Nephron (organoid): ENCODE data around the gene GLI3.

ENCODE experiments used
- H3K27ac Mint-ChIP-seq, 3 experiments: 2 replicates each; pipeline ENCODE4 v1.8.0; 2020; ENCODE audit warnings: mixed read lengths in 3 of 3, mild to moderate bottlenecking in 2 of 3, moderate library complexity in 1 of 3
- H3K27me3 Mint-ChIP-seq: 2 replicates; pipeline ENCODE4 v1.8.0; 2021; ENCODE audit warnings: low read depth, mild to moderate bottlenecking, moderate library complexity, mixed read lengths
- H3K36me3 Mint-ChIP-seq: 2 replicates; pipeline ENCODE4 v1.8.0; 2020; ENCODE audit warnings: low read depth, mixed read lengths
- H3K4me1 Mint-ChIP-seq: 2 replicates; pipeline ENCODE4 v1.8.0; 2020; ENCODE audit warnings: mixed read lengths
- H3K4me3 Mint-ChIP-seq, 3 experiments: 2 replicates each; pipeline ENCODE4 v1.8.0; 2020; ENCODE audit warnings: mild to moderate bottlenecking in 3 of 3, mixed read lengths in 3 of 3, moderate library complexity in 2 of 3
- H3K9me3 Mint-ChIP-seq: 2 replicates; pipeline ENCODE4 v1.8.0; 2020; ENCODE audit warnings: mixed read lengths
- TF ChIP-seq, protein P1 (sequence below), 3 experiments: fragments of 200-600 bp; sonication (generic); IDR thresholded peaks; one replicate each; pipeline ENCODE4 v1.5.0; 2021; ENCODE audit warnings: antibody characterized with exemption in 3 of 3; ENCODE audit not compliant: unreplicated experiment in 3 of 3

GLI3 gene

DNA sequence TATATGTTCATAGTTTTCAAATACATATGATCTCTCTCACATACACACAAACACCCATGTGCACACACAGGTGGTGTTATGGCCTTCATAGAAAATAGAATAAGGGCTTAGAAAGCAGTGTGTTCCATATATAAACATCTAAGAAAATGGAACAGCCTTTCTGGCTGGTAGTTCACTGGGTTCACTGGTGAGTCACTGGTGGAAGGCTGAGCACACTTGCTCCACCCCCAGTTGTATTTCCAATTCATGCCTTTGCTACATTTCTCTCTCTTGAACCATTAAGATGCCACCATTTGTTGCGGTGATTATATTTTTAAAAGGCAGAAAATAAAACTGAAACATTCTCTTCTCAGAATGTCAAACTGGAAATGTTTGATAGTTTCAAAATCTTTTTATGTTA, 252.1 kb downstream of the GLI3 start:
- H3K36me3 Mint-ChIP-seq = peaks cover 27% of the 10 kb centered on the region
- H3K27me3 Mint-ChIP-seq = no peaks in the 10 kb centered on the region
- peaks cover 36% of the 10 kb centered on the region for H3K4me1 Mint-ChIP-seq
- H3K4me3 Mint-ChIP-seq = no peak overlapping the region
- H3K9me3 Mint-ChIP-seq = no peaks in the 10 kb centered on the region
- TF ChIP-seq, protein P1, sequence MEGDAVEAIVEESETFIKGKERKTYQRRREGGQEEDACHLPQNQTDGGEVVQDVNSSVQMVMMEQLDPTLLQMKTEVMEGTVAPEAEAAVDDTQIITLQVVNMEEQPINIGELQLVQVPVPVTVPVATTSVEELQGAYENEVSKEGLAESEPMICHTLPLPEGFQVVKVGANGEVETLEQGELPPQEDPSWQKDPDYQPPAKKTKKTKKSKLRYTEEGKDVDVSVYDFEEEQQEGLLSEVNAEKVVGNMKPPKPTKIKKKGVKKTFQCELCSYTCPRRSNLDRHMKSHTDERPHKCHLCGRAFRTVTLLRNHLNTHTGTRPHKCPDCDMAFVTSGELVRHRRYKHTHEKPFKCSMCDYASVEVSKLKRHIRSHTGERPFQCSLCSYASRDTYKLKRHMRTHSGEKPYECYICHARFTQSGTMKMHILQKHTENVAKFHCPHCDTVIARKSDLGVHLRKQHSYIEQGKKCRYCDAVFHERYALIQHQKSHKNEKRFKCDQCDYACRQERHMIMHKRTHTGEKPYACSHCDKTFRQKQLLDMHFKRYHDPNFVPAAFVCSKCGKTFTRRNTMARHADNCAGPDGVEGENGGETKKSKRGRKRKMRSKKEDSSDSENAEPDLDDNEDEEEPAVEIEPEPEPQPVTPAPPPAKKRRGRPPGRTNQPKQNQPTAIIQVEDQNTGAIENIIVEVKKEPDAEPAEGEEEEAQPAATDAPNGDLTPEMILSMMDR (IDR thresholded peaks at IDR 0.05; ENCODE audit: unreplicated experiment in 3 of 3) = no peak
- H3K27ac Mint-ChIP-seq = no peak overlapping the region

DNA sequence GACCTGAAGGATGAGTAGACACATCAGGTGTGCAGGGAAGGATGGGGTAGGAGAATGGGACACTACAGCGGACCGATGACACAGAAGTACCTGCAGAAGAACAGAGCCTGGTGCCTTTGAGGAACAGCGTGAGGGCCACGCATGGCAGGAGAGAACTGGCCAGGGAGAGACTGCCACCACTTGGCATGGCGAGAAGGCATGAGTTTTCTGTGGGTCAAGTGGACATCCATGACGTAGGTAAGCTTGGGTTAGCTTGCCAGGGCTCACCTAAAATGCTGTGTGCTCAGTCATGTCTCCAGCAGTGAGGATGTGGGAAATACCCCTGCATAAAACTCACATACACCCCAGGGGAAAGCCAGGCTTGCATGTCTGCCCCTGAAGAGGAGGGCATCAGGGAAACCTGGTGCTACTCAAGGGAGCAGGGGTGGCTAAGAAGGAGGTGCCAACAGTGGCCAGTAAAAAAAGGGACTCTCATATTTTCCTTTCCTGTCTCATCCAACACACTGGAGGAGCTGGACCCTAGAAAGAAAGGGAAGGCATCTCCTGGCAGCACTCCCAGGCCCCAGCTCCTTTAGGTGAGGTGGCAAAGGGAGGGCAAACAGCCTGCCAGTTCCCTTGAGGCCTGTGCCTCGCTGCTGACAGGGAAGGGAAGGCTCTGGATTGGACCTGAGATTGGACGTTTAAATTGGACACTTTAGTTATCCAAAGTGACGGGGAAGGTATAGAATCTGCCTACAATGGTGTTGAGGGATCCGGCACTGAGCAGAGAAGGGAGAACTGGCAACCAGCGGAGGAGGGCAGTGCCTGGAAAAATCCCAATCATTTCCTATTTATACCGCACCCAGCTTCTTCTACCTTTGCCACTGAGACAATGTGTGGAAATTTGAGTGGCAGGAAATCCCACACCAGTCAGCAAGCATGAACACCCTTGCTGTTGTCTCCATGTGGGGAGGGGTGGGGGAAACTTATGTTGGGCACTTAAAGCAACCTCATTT, 255.7 kb downstream of the GLI3 start:
- Mint-ChIP-seq H3K4me3 (no peak overlapping the region), H3K9me3 (no peaks in the 10 kb centered on the region), H3K27ac (peak overlapping the region in 2 of 3 experiments; percentile 1 to 84), H3K36me3 (peaks cover 39% of the 10 kb centered on the region), H3K27me3 (no peaks in the 10 kb centered on the region), H3K4me1 (peaks cover 43% of the 10 kb centered on the region)
- TF ChIP-seq, protein P1 (IDR thresholded peaks at IDR 0.05; ENCODE audit: unreplicated experiment in 3 of 3) = no peak

DNA sequence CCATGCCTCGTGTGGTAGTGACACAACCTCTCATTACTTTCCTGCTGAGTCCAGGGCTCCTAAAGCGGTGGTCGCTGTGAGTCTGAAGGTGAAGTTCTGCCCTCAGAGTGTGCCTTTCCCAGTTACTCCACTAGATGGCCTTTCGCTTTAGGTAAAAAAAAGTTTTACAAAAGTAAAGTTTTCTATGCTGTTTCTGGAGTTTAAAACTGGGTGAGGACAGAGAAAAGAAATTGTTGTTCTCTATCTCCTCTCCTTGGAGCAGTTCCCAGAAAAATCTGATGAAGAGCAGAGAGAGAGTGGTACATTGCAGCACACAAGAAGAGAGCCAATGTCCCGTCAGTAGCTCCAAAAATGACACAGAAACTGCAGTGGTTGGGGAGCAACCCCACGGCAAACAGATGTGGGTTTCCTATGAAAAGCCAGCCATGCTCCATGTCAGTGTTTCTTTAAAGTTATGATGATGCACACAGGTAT, 257.1 kb downstream of the GLI3 start:
- peaks cover 42% of the 10 kb centered on the region for H3K36me3 Mint-ChIP-seq
- TF ChIP-seq, protein P1 (IDR thresholded peaks at IDR 0.05; ENCODE audit: unreplicated experiment in 3 of 3) = peak; percentile 83 to 88 (median 84)
- H3K9me3 Mint-ChIP-seq = no peaks in the 10 kb centered on the region
- peaks cover 52% of the 10 kb centered on the region for H3K4me1 Mint-ChIP-seq
- H3K27me3 Mint-ChIP-seq = no peaks in the 10 kb centered on the region
- no peak overlapping the region for H3K4me3 Mint-ChIP-seq
- H3K27ac Mint-ChIP-seq = peak overlapping the region; percentile 24 to 93 (median 84)

DNA sequence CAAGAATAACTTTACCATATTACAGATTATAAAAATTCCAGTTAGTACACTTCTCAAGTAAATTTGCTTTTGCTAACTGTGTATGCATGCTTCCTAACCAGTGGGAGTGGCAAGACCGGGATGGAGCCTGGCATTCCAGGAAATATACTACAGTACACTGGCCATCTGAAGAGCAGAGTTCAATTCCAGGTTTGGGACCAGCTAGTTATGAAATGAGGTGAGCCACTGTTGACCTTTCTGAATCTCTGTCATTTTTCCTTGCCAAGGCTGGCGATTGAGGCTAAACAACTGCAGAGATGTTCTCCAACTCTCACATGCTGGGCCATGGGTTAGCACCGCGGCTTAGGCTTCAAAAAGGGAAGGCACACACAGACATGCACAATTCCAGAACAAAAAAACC, 258.2 kb downstream of the GLI3 start:
- TF ChIP-seq, protein P1 (IDR thresholded peaks at IDR 0.05; ENCODE audit: unreplicated experiment in 3 of 3) = no peak
- no peaks in the 10 kb centered on the region for H3K27me3 Mint-ChIP-seq
- no peaks in the 10 kb centered on the region for H3K9me3 Mint-ChIP-seq
- H3K4me1 Mint-ChIP-seq = peaks cover 51% of the 10 kb centered on the region
- no peak overlapping the region for H3K4me3 Mint-ChIP-seq
- no peak overlapping the region for H3K27ac Mint-ChIP-seq
- peaks cover 44% of the 10 kb centered on the region for H3K36me3 Mint-ChIP-seq

DNA sequence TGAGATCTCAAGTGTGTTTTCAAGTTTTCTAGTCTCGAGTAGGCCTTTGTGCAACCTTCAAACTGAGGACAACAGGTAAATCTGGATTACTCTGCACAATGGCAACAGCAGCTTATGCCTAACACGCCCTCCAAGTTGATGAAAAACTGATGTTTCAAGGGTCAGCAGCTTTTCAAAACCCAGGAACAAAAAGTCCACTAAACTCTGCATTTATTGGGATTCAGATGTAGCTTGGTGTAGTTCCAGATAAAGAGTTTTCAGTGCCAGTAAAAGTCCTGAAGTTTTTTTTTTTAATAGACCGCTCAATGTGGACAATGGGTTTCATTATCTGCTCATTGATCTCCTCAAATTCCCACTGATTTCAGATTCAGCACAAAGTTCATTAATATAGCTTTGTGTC, 259.3 kb downstream of the GLI3 start:
- Mint-ChIP-seq H3K27me3 (no peaks in the 10 kb centered on the region), H3K27ac (peak overlapping the region in 1 of 3 experiments; percentile 13), H3K9me3 (no peaks in the 10 kb centered on the region), H3K36me3 (peaks cover 50% of the 10 kb centered on the region), H3K4me3 (no peak overlapping the region), H3K4me1 (peaks cover 58% of the 10 kb centered on the region)
- TF ChIP-seq, protein P1 (IDR thresholded peaks at IDR 0.05; ENCODE audit: unreplicated experiment in 3 of 3) = no peak
